IPS-20b (cell line): ENCODE results near the gene LENG9.
"Not testable (repeated sequence)": the region's sequence is repeated elsewhere in the genome, so short reads cannot be mapped to it uniquely, and the experiment has no call there.

Experiments used
- H3K27ac ChIP-seq: one replicate; pipeline ENCODE4 v1.5.1; 2013; ENCODE audit warnings: low read length
- H3K27me3 ChIP-seq: 2 replicates; pipeline ENCODE4 v1.6.1; 2013; ENCODE audit warnings: mild to moderate bottlenecking, low read length, inconsistent platforms; ENCODE audit not compliant: insufficient read depth
- H3K36me3 ChIP-seq: 2 replicates; pipeline ENCODE4 v1.6.1; 2013; ENCODE audit warnings: low read depth, mild to moderate bottlenecking, inconsistent platforms, low read length, moderate library complexity; ENCODE audit not compliant: insufficient read depth
- H3K4me1 ChIP-seq: 2 replicates; pipeline ENCODE4 v1.6.1; 2013; ENCODE audit warnings: mild to moderate bottlenecking, control low read depth, inconsistent platforms, low read length, moderate library complexity; ENCODE audit not compliant: insufficient read depth
- H3K4me3 ChIP-seq: 2 replicates; pipeline ENCODE4 v1.5.1; 2013; ENCODE audit warnings: mild to moderate bottlenecking, low read length, inconsistent platforms
- H3K9ac ChIP-seq: 2 replicates; pipeline ENCODE4 v1.6.1; 2013; ENCODE audit warnings: low read depth, mild to moderate bottlenecking, inconsistent platforms, low read length, moderate library complexity
- H3K9me3 ChIP-seq: 2 replicates; pipeline ENCODE4 v1.6.1; 2013; ENCODE audit warnings: mild to moderate bottlenecking, low read depth, low read length, inconsistent platforms; ENCODE audit not compliant: insufficient read depth

Gene LENG9

DNA sequence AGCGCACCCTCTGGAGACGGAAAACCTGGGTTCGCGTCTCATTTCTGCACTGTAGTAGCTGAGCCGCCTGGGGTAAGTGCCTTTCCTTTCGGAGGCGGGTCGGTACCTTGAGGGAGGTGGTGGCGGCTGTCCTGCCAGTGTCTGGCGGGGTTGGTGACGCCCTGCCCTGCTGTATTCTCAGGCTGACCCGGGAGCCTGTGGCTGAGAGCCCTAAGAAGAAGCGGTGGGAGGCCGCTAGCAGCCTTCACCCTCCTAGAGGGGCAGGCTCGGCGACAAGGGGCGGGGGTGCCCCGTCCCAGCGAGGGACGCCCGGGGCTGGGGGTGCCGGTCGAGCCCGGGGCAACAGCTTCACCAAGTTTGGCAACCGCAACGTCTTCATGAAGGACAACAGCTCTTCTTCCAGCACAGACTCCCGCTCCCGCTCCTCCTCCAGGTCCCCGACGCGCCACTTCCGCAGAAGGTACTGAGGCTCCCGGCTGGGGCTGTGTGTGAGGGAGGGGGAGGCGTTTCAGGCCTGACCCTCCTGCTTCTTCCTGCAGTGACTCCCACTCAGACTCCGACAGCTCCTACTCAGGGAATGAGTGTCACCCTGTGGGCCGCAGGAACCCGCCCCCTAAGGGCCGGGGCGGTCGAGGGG, 7.7 kb downstream of the LENG9 start:
- H3K36me3 ChIP-seq: peaks cover 97% of the 10 kb centered on the region

DNA sequence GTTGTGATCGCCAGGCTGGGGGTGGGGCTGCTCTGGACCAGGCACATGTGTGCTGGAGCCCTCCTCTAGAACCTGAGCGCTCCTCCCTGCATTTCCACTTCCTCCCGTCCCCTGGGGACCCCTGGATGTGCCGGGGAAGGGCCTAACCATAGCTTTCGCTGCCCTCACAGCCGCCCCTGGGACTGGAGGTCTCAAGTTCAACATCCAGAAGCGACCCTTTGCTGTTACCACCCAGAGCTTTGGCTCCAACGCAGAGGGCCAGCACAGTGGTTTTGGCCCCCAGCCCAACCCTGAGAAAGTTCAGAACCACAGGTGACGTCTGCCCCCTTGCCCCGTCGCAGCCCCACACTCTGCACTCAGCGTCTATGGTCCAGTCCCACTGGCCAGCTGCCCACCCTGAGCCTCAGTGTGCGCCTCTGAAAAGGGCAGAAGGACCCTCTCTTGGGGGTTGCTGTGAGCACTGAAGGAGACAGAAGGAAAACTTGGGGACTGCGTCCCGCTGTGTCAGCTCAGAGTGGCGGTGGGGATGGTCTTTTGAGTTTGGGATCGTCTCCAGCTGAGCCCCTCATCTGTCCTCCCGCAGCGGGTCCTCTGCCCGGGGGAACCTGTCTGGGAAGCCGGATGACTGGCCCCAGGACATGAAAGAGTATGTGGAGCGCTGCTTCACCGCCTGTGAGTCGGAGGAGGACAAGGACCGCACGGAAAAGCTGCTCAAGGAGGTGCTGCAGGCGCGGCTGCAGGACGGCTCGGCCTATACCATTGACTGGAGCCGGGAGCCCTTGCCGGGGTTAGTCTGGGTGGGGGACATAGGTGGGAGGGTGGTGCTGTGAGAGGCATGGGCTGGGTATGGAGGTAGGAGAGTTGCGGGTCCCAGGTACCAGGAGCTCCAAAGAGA, 8.6 kb downstream of the LENG9 start:
- Histone ChIP-seq H3K36me3 (peaks cover 92% of the 10 kb centered on the region), H3K9ac (no peak overlapping the region), H3K4me3 (no peak overlapping the region), H3K27ac (no peak overlapping the region), H3K27me3 (no peaks in the 10 kb centered on the region), H3K4me1 (peaks cover 4% of the 10 kb centered on the region; the same call in 1 of the 2 replicates), H3K9me3 (no peaks in the 10 kb centered on the region)

More for the DNA sequence above, 7.7 kb downstream of the LENG9 start:
- Histone ChIP-seq H3K27ac (no peak overlapping the region), H3K4me1 (no peaks in the 10 kb centered on the region), H3K9ac (no peak overlapping the region), H3K27me3 (no peaks in the 10 kb centered on the region), H3K4me3 (no peak overlapping the region), H3K9me3 (no peaks in the 10 kb centered on the region)

DNA sequence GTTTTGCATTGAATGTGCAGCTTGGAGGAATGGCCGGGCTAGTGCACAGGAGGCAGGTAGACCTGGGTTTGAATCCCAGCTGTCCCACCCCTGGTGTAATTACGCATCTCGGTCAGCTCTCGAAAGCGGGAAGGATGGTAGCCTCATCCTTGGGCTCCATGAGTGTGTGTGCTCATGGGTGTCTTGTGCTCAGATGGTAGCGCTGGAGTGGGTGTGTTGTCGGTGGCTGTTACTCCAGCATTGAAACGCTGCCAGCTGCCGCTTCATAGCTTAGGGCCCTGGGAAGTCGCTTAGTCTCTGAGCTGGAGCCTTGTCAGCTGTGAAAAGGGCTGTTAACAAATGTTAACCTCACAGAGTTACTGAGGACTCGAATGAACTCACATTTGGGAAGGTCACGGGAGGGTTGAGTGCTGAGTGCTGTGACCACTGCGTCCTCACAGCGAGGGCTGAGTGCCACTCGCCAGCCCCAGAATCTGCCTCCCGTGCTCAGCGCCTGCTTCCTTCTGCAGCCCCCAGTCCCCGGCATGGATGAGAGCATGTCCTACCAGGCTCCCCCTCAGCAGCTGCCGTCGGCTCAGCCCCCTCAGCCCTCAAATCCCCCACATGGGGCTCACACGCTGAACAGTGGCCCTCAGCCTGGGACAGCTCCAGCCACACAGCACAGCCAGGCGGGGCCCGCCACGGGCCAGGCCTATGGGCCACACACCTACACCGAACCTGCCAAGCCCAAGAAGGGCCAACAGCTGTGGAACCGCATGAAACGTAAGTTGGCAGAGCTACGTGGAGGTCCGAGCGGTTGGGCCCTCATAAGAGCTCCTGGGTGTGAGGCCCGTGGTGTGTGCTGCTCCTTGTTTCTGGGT, 9.4 kb downstream of the LENG9 start:
- Histone ChIP-seq H3K36me3 (peaks cover 84% of the 10 kb centered on the region), H3K4me3 (no peak overlapping the region), H3K4me1 (peaks cover 5% of the 10 kb centered on the region; the same call in 1 of the 2 replicates), H3K27ac (no peak overlapping the region), H3K9me3 (no peaks in the 10 kb centered on the region), H3K9ac (no peak overlapping the region), H3K27me3 (no peaks in the 10 kb centered on the region)

DNA sequence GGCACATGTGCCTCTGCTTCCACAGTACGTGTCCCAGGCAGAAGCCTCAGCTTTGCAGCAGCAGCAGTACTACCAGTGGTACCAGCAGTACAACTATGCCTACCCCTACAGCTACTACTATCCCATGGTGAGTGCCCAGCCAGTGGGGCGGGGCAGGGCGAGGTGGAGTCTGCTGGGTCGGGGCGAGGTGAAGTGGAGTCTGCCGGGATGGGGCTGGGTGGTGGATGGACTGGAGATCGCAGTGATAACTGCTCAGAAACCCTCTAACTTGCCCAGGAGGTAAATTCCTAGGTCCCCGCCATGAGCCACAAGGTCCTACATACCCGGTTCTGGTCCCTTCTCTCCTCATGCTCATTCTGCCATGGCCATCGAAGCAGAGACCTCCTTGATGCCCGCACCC, 11.0 kb downstream of the LENG9 start:
- no peak overlapping the region for H3K27ac ChIP-seq
- peaks cover 5% of the 10 kb centered on the region; the same call in 1 of the 2 replicates for H3K4me1 ChIP-seq
- no peaks in the 10 kb centered on the region for H3K9me3 ChIP-seq
- no peak overlapping the region for H3K9ac ChIP-seq
- peaks cover 68% of the 10 kb centered on the region for H3K36me3 ChIP-seq
- no peak overlapping the region for H3K4me3 ChIP-seq
- H3K27me3 ChIP-seq: no peaks in the 10 kb centered on the region

DNA sequence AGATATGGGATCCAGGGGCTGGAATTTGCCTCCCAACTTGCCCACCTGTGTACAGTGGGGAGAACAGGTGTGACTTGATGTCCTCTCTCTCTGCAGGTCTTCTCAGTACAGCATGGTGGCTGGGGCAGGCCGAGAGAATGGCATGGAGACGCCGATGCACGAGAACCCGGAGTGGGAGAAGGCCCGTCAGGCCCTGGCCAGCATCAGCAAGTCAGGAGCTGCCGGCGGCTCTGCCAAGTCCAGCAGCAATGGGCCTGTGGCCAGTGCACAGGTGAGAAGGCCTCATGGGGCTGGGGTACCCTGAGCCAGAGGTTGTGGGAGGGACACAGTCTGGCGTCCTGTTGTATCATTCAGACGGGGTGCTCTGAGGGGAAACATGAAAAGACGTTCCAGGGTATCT, 11.6 kb downstream of the LENG9 start:
- Histone ChIP-seq H3K9ac (no peak overlapping the region), H3K4me3 (no peak overlapping the region), H3K9me3 (no peaks in the 10 kb centered on the region), H3K27ac (no peak overlapping the region), H3K36me3 (peaks cover 62% of the 10 kb centered on the region), H3K4me1 (peaks cover 5% of the 10 kb centered on the region; the same call in 1 of the 2 replicates), H3K27me3 (no peaks in the 10 kb centered on the region)

DNA sequence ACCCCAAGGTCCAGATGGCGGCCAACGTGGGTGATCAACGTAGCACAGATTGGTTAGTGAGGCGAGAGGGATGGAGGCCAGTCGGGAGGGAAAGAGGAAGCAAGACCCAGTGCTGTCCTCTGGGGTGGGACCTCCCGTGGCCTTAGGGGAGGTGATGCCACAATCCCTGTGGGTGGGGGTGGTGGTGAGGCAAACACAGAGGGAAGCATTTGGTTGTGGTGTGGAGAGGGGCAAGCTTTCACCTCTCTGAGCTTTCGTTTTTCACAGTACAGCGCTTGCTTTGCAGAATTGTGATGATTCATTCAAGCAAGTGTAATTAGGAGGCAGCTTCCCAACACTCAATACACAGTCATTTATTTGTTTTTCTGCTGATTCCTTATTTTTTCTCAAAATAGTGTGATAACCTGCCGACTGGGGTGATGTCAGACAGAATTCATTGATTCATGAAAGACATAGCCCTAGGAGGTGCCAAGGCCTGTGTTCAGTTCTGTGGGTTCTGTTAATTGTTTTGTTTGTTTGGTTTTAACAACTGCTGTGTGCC, 12.2 kb downstream of the LENG9 start:
- H3K4me3 ChIP-seq: no peak overlapping the region
- no peaks in the 10 kb centered on the region for H3K9me3 ChIP-seq
- peaks cover 56% of the 10 kb centered on the region for H3K36me3 ChIP-seq
- no peaks in the 10 kb centered on the region for H3K27me3 ChIP-seq
- peaks cover 5% of the 10 kb centered on the region; the same call in 1 of the 2 replicates for H3K4me1 ChIP-seq
- H3K27ac ChIP-seq: no peak overlapping the region
- no peak overlapping the region for H3K9ac ChIP-seq

DNA sequence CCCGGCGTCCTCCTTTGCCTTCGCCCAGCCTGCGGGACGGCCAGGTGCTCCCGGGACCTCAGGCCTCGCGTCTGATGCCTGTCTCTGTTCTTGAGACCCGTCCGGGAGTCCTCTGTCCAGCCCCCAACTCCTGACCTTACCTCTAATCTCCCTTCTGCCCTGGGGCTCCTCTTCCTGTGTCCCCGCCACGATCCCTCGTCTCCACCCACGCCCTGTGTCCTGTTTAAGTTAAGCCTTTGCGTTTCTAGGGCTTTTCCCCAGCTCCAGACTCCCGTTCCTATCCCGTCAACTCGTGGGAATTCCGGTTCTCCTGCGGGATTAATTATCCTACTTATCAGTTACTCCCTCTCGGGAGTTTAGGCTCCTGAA, 13.9 kb downstream of the LENG9 start:
- Histone ChIP-seq H3K9me3 (no peaks in the 10 kb centered on the region), H3K4me1 (peaks cover 5% of the 10 kb centered on the region; the same call in 1 of the 2 replicates), H3K36me3 (peaks cover 50% of the 10 kb centered on the region), H3K4me3 (peak overlapping the region; percentile 82), H3K9ac (peak overlapping the region; percentile 76), H3K27ac (no peak overlapping the region), H3K27me3 (no peaks in the 10 kb centered on the region)

DNA sequence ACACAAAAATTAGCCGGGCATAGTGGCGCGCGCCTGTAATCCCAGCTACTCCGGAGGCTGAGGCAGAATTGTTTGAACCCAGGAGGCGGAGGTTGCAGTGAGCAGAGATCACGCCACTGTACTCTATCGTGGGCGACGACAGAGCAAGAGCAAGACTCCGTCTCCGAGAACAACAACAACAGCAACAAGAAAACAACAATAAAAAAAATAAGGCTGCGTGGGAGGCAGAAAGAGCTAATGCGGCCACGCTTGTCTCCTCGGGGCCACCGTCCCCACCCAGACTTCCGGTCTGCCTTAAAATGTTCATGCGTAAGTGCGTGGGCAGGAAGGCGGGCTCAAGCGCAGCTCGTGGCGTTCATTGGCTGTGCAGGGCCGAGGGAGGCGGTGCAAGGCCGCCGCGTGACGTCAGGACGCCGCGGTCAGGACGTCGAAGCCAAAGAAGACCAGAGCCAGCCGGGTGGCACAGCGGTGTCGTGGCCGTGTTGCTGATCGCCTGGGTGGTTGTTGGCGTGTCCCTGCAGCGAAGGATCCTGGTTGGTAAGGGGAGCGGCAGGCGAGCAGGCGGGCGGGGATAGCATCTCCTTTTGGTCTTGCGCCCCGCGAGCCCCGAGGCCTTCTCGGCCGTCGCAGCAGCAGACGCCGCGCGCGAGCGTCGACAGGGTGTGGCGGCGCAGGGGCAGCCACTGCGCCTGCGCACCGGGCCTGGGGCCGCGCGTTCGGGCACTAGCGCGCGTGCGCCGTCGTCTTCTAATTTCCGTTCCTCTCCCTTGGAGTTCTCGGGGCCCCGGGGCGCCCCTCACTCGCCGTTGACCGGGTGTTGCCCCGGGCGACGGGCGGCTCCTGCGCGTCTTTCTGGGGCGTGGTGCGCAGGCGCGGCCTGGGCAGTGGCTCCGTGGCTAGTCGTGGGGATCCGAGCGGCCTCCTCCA, 14.5 kb downstream of the LENG9 start, which contains the start of gene LENG8:
Gene LENG8, plus strand, starts transcription at position 426 of the 927 bp plus-strand sequence. CDS start 2,146 bp downstream, outside the sequence.
- Histone ChIP-seq H3K27me3 (no peaks in the 10 kb centered on the region), H3K36me3 (peaks cover 45% of the 10 kb centered on the region), H3K4me1 (peaks cover 5% of the 10 kb centered on the region; the same call in 1 of the 2 replicates), H3K4me3 (peak within 1 kb of the TSS; percentile 82), H3K9ac (peak within 1 kb of the TSS; percentile 76), H3K27ac (peak within 1 kb of the TSS; percentile 59), H3K9me3 (no peaks in the 10 kb centered on the region)

DNA sequence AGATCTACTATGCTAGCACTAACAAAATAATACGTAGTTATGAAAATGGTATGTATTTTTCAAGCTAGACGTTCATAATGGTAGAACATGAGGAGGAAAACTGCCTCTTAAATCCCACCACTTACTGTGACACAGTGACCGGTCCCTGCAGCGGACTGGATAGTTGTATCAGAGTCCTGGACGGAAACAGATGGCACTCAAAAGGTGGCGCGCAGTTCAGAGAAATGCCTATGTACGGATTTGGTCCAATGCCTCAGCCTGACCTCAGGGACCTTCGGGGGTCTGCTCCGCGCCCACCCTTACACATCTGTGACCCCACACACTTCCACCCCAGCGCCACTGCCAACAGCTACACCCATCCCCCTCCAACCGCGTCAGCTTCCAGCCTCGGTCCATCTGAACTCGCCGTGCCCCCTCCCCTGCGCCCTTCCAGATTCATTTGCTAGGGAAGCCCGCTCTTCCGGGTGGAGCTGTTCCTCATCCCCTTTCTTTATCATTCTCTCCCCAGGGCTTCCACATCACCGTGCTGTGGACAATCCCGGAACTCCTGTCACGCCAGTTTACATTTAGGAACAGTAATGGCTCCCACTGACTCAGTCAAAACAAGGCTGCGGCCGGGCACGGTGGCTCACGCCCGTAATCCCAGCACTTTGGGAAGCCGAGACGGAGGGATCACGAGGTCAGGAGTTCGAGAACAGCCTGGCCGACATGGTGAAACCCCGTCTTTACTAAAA, 15.4 kb downstream of the LENG9 start:
- H3K27me3 ChIP-seq: no peaks in the 10 kb centered on the region
- peak overlapping the region; percentile 59 for H3K27ac ChIP-seq
- H3K4me1 ChIP-seq: peaks cover 5% of the 10 kb centered on the region; the same call in 1 of the 2 replicates
- H3K9ac ChIP-seq: peak overlapping the region; percentile 76
- peak overlapping the region; percentile 82 for H3K4me3 ChIP-seq
- no peaks in the 10 kb centered on the region for H3K9me3 ChIP-seq
- H3K36me3 ChIP-seq: peaks cover 39% of the 10 kb centered on the region

DNA sequence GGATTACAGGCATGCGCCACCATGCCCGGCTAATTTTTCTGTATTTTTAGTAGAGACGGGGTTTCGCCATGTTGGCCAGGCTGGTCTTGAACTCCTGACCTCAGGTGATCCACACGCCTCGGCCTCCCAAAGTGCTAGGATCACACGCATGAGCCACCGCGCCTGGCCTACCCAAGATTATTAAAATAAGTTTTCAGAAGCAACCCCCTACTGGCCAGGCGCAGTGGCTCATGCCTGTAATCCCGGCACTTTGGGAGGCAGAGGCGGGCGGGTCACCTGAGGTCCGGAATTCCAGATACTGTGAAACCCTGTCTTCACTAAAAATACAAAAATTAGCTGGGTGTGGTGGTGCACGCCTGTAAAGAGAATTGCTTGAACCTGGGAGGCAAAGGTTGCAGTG, 17.2 kb downstream of the LENG9 start:
- not testable (repeated sequence) for H3K9me3 ChIP-seq, H3K4me1 ChIP-seq, H3K27ac ChIP-seq, H3K9ac ChIP-seq, H3K27me3 ChIP-seq, H3K4me3 ChIP-seq
- peaks cover 25% of the 10 kb centered on the region for H3K36me3 ChIP-seq
